ENCODE data around the gene SYT5. TPM values are rescaled to one million over a fixed set of nuclear protein-coding genes. Genes with fewer than 3 reads are reported as not detected.

Gene SYT5
- total and polyA plus RNA-seq, 11 donors, result 0.15 TPM; not detected in 10

GRCh38 chr19:55147545-55148251 is 32.4 kb downstream of the SYT5 start:
- TF ChIP-seq, protein P1, sequence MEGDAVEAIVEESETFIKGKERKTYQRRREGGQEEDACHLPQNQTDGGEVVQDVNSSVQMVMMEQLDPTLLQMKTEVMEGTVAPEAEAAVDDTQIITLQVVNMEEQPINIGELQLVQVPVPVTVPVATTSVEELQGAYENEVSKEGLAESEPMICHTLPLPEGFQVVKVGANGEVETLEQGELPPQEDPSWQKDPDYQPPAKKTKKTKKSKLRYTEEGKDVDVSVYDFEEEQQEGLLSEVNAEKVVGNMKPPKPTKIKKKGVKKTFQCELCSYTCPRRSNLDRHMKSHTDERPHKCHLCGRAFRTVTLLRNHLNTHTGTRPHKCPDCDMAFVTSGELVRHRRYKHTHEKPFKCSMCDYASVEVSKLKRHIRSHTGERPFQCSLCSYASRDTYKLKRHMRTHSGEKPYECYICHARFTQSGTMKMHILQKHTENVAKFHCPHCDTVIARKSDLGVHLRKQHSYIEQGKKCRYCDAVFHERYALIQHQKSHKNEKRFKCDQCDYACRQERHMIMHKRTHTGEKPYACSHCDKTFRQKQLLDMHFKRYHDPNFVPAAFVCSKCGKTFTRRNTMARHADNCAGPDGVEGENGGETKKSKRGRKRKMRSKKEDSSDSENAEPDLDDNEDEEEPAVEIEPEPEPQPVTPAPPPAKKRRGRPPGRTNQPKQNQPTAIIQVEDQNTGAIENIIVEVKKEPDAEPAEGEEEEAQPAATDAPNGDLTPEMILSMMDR (IDR thresholded peaks at IDR 0.05), result no peak
- no peak for TF ChIP-seq POLR2A (IDR thresholded peaks at IDR 0.05)
- H3K9me3 ChIP-seq, result peaks cover 0 to 8% (median 0%) of the 10 kb centered on the region in 12 donors
- peaks cover 2 to 57% (median 32%) of the 10 kb centered on the region in 9 donors for H3K27me3 ChIP-seq
- ATAC-seq (no peak), DNase-seq (peak in 1 of 5 donors; percentile 54)
- no peak overlapping the region for H3K4me3 ChIP-seq
- H3K27ac ChIP-seq, result peak overlapping the region in 5 of 12 donors; percentile 25 to 85 (median 75)
- 18 to 35% (median 20%) methylated on average over 4 to 9 of the region's 9 CpGs for WGBS, 4 donors
- peaks cover 0 to 46% (median 6%) of the 10 kb centered on the region in 12 donors for H3K4me1 ChIP-seq
- intact Hi-C loops (cut with DNase I), result loop anchor here in 3 of 10 donors (10.0 kb wide), 3 partner anchors 267 to 457 kb away; partner anchors contain the start of genes ZNF524 (in 1 of the 3) and ZNF865 (in 1 of the 3)
- H3K36me3 ChIP-seq, result peaks cover 0 to 33% (median 9%) of the 10 kb centered on the region in 9 donors

DNA sequence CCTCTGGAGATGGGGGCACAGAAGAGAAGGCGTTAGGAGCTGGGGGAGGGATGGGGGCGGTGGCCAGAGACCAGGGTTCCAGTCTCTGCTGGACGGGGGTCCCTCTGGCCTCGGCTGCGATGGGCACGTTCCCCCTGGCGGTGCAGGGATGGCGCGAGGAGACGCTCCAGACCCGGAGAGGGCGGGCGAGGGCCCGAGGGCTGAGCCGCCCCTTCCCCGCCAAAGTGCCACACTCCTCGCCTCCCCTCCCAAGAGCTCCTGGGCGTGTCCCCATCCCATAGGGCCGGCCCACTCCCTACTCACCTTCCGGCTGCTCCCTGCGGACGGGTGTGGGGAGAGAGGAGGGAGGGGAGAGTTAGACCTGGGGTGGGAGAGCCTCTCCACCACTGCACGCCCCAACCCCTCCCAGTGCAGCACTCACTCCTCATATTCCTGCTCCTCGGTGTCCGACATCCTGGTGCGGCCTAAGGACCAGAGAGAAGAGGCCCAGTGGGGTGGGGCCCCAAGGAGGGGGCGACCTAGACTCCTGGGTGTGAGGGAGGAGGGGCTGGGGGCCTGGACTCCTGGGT is 33.3 kb downstream of the SYT5 start:
- intact Hi-C loops (cut with DNase I), result loop anchor here in 3 of 10 donors (10.0 kb wide), 3 partner anchors 268 to 458 kb away; partner anchors contain the start of genes ZNF524 (in 1 of the 3) and ZNF865 (in 1 of the 3)
- H3K27ac ChIP-seq, result peak overlapping the region in 3 of 12 donors; percentile 30 to 41 (median 33)
- H3K4me1 ChIP-seq, result peaks cover 0 to 39% (median 4%) of the 10 kb centered on the region in 12 donors
- DNase-seq (peak in 2 of 5 donors; percentile 31 to 60), ATAC-seq (peak in 3 of 4 donors; percentile 8 to 37 (median 10))
- H3K36me3 ChIP-seq, result peaks cover 0 to 29% (median 4%) of the 10 kb centered on the region in 9 donors
- WGBS, 4 donors, result 2 to 4% (median 3%) methylated on average over 21 to 27 of the region's 27 CpGs
- TF ChIP-seq, protein P1 (IDR thresholded peaks at IDR 0.05), result no peak
- no peak for TF ChIP-seq POLR2A (IDR thresholded peaks at IDR 0.05)
- H3K27me3 ChIP-seq, result peaks cover 4 to 66% (median 32%) of the 10 kb centered on the region in 9 donors
- H3K9me3 ChIP-seq, result peaks cover 0 to 3% (median 0%) of the 10 kb centered on the region in 12 donors
- H3K4me3 ChIP-seq, result peak overlapping the region in 2 of 12 donors; percentile 7 to 20

DNA sequence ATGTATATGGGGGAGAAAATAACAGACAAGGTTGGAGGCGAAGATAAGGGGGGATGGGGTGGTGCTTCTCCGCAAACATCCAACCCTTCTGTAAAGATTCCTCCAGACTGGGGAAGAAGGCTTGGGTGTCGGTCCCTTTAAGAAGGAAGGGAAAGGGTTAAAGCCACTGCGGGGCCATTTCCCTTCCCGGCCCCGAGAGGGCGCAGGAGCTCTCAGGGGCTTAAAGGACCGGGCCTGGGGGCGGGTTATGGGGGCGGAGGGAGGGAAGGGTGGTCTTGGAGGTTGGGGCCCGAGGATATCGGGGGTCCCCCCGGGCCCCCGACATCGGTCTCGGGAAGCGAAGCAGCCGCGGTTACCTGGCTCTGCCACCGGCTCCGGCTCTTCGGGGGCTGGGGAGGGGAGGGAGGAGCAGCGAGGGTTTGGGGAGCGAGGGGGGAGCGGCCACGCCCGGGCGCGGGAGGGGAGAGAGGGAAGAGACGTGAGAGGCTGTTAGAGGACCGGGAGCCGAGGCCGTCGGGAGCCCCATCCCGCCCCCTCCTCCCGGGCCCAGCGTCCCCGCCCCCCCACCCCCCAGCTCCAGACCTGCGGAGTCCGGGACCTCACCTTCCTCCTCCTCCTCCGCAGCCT is 33.9 kb downstream of the SYT5 start:
- Histone ChIP-seq H3K27ac (peak overlapping the region in 2 of 12 donors; percentile 30 to 33), H3K27me3 (peaks cover 4 to 71% (median 32%) of the 10 kb centered on the region in 9 donors), H3K4me1 (peaks cover 0 to 36% (median 2%) of the 10 kb centered on the region in 12 donors), H3K9me3 (no peaks in the 10 kb centered on the region), H3K36me3 (peaks cover 0 to 26% (median 0%) of the 10 kb centered on the region in 9 donors), H3K4me3 (peak overlapping the region in 2 of 12 donors; percentile 7 to 20)
- 4 to 8% (median 6%) methylated on average over 18 to 40 of the region's 41 CpGs for WGBS, 4 donors
- TF ChIP-seq POLR2A (IDR thresholded peaks at IDR 0.05), result no peak
- TF ChIP-seq, protein P1 (IDR thresholded peaks at IDR 0.05), result peak in 10 of 12 donors; percentile 20 to 46 (median 34)
- intact Hi-C loops (cut with DNase I), result loop anchor here in 3 of 10 donors (10.0 kb wide), 3 partner anchors 269 to 459 kb away; partner anchors contain the start of genes ZNF524 (in 1 of the 3) and ZNF865 (in 1 of the 3)
- ATAC-seq (peak in 1 of 4 donors; percentile 1), DNase-seq (peak in 2 of 5 donors; percentile 28 to 51)

Data from heart left ventricle (tissue), 16 donors.